RWPE1 (cell line): ENCODE measurements around the gene CCDC192.

ENCODE experiments used
- CTCF ChIA-PET: fragments of 350-600 bp; sonication (Branson Sonifier 250); formaldehyde crosslinking; extraction: SDS; loops from one replicate; lab custom pipeline; 2021; lab: Yijun Ruan, JAX
- POLR2A ChIA-PET: fragments of 400-600 bp; formaldehyde crosslinking; extraction: SDS; loops from one replicate; lab custom pipeline; 2020; ENCODE audit warnings: antibody characterized with exemption; ENCODE audit not compliant: low non-redundant PET; lab: Yijun Ruan, JAX
- DNase-seq: peaks from one replicate; pipeline ENCODE4 v3.0.0; 2012; ENCODE audit warnings: low spot score
- H3K27ac ChIP-seq: fragments of 450-650 bp; 2 replicates; pipeline ENCODE4 v1.5.1; 2017
- CTCF ChIP-seq: fragments of 450-650 bp; conservative IDR thresholded peaks from 2 replicates; pipeline ENCODE4 v1.5.1; 2017; ENCODE audit warnings: low read depth, mild to moderate bottlenecking

Gene CCDC192

GRCh38 chr5:127943061-127943371 is 239.8 kb downstream of the CCDC192 start:
- no peak for TF ChIP-seq CTCF
- ChIA-PET CTCF (no interaction called here), POLR2A (no interaction called here)
- DNase-seq = no peak
- no peak overlapping the region for H3K27ac ChIP-seq

- H3K27ac ChIP-seq = no peak overlapping the region
- ChIA-PET CTCF (interaction anchor here (0.6 kb wide), 1 partner anchor 186 kb away, joined by 3 read pairs; no protein-coding TSS in a partner anchor), POLR2A (no interaction called here)
- no peak for TF ChIP-seq CTCF
- no peak for DNase-seq
Observed at GRCh38 chr5:127944125-127944524, 240.9 kb downstream of the CCDC192 start.

GRCh38 chr5:127947941-127948340 is 244.8 kb downstream of the CCDC192 start:
- ChIA-PET CTCF (interaction anchor here (0.6 to 0.7 kb wide), 5 partner anchors 9 to 239 kb away, joined by 3 to 5 read pairs (median 4); no protein-coding TSS in a partner anchor), POLR2A (no interaction called here)
- DNase-seq = no peak
- no peak for TF ChIP-seq CTCF
- no peak overlapping the region for H3K27ac ChIP-seq

- no peak for TF ChIP-seq CTCF
- ChIA-PET CTCF (no interaction called here), POLR2A (no interaction called here)
- no peak for DNase-seq
- no peak overlapping the region for H3K27ac ChIP-seq
Observed at GRCh38 chr5:127950707-127951391, 247.7 kb downstream of the CCDC192 start.

- TF ChIP-seq CTCF = no peak
- ChIA-PET CTCF (no interaction called here), POLR2A (no interaction called here)
- no peak overlapping the region for H3K27ac ChIP-seq
- DNase-seq = no peak
Observed at GRCh38 chr5:127951791-127952190, 248.6 kb downstream of the CCDC192 start.

- ChIA-PET POLR2A (no interaction called here), CTCF (no interaction called here)
- peak overlapping the region; percentile 62 for H3K27ac ChIP-seq
- TF ChIP-seq CTCF = no peak; the same call in 1 of the 2 replicates
- DNase-seq = peak; percentile 54
Observed at GRCh38 chr5:127957183-127957582, 254.0 kb downstream of the CCDC192 start.
